ENCODE data around the gene GP1BA. TPM values are rescaled to one million over a fixed set of nuclear protein-coding genes. Genes with fewer than 3 reads are reported as not detected.

GP1BA gene
- total and polyA plus RNA-seq, 10 of the 15 experiments (the other 5 are each of a cell fraction or from before 2014, with no cell fraction given): 0.04 to 0.67 (median 0.28) TPM; not detected in 1

DNA sequence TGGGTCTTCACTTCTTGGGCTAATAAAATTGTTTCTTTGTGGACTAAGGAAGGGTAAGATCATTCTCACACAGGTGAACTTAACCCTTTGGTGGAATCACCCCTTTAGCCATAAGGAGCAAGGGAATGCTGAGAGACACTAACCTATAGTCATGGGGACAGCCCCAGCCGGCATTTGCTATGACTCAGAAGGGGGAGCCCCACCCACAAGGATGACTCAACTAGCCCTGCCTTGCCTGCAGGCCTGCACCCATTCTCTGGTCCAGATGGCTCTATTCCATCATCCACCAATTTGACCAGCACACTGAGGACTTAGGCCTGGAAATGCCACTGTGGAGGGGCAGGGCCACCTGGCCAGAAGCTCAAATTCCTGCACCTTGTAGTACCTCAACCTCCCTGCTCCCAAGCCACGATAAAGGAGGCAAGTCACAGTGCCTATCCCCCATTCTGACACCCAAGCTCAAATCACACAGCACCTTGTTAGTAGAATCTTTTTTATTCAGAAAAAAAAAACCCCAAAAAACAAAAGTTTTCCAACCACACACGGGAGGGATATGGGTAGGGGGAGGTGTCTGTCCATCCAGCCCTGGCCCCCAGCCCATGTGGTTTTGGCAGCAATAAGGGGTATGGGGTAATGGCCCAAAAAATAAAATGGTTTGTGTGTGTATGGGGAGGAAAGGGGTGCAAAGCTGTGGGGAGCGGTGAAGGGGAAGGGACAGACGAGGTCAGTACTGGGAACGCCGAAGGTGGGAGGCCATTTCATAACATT, 13.3 kb downstream of the GP1BA start (continued):
- peak; percentile 67; the same call in 1 of the 2 replicates for TF ChIP-seq TAF1 (IDR thresholded peaks at IDR 0.05; ENCODE audit: borderline replicate concordance, low read depth, low read length)
- no peak for TF ChIP-seq CHD4 (IDR thresholded peaks at IDR 0.05)
- TF ChIP-seq, protein P1, sequence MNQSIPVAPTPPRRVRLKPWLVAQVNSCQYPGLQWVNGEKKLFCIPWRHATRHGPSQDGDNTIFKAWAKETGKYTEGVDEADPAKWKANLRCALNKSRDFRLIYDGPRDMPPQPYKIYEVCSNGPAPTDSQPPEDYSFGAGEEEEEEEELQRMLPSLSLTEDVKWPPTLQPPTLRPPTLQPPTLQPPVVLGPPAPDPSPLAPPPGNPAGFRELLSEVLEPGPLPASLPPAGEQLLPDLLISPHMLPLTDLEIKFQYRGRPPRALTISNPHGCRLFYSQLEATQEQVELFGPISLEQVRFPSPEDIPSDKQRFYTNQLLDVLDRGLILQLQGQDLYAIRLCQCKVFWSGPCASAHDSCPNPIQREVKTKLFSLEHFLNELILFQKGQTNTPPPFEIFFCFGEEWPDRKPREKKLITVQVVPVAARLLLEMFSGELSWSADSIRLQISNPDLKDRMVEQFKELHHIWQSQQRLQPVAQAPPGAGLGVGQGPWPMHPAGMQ (IDR thresholded peaks at IDR 0.05; ENCODE audit: borderline replicate concordance): no peak
- TF ChIP-seq ETV6 (conservative IDR thresholded peaks at IDR 0.05 in 1 of 2, IDR thresholded peaks at IDR 0.05 in 1 of 2; ENCODE audit: borderline replicate concordance in 1 of 2, low read depth in 1 of 2): peak in 1 of 2 experiments; percentile 53; a peak in 2 of 4 replicates
- TF ChIP-seq, protein P2, sequence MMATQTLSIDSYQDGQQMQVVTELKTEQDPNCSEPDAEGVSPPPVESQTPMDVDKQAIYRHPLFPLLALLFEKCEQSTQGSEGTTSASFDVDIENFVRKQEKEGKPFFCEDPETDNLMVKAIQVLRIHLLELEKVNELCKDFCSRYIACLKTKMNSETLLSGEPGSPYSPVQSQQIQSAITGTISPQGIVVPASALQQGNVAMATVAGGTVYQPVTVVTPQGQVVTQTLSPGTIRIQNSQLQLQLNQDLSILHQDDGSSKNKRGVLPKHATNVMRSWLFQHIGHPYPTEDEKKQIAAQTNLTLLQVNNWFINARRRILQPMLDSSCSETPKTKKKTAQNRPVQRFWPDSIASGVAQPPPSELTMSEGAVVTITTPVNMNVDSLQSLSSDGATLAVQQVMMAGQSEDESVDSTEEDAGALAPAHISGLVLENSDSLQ (IDR thresholded peaks at IDR 0.05): no peak
- TF ChIP-seq ZNF622 (IDR thresholded peaks at IDR 0.05): no peak
- peak; percentile 54; the same call in 1 of the 2 replicates for TF ChIP-seq LARP7 (IDR thresholded peaks at IDR 0.05)
- TF ChIP-seq SP1 (IDR thresholded peaks at IDR 0.05; ENCODE audit: low read depth, low read length): no peak
- no peak for TF ChIP-seq NR2C2 (IDR thresholded peaks at IDR 0.05; ENCODE audit: borderline replicate concordance, control insufficient read depth, insufficient read length, low read depth)
- TF ChIP-seq, protein P3, sequence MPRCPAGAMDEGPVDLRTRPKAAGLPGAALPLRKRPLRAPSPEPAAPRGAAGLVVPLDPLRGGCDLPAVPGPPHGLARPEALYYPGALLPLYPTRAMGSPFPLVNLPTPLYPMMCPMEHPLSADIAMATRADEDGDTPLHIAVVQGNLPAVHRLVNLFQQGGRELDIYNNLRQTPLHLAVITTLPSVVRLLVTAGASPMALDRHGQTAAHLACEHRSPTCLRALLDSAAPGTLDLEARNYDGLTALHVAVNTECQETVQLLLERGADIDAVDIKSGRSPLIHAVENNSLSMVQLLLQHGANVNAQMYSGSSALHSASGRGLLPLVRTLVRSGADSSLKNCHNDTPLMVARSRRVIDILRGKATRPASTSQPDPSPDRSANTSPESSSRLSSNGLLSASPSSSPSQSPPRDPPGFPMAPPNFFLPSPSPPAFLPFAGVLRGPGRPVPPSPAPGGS (IDR thresholded peaks at IDR 0.05; ENCODE audit: borderline replicate concordance, insufficient read depth, low read depth, low read length, poor library complexity, severe bottlenecking): peak; percentile 99
- no peak for TF ChIP-seq KDM1A (IDR thresholded peaks at IDR 0.05; ENCODE audit: borderline replicate concordance)
- no peak for TF ChIP-seq WRNIP1 (IDR thresholded peaks at IDR 0.05; ENCODE audit: borderline replicate concordance, low read depth, low read length)
- no peak for TF ChIP-seq CBX5 (IDR thresholded peaks at IDR 0.05; ENCODE audit: low read depth)
- TF ChIP-seq, protein P4, sequence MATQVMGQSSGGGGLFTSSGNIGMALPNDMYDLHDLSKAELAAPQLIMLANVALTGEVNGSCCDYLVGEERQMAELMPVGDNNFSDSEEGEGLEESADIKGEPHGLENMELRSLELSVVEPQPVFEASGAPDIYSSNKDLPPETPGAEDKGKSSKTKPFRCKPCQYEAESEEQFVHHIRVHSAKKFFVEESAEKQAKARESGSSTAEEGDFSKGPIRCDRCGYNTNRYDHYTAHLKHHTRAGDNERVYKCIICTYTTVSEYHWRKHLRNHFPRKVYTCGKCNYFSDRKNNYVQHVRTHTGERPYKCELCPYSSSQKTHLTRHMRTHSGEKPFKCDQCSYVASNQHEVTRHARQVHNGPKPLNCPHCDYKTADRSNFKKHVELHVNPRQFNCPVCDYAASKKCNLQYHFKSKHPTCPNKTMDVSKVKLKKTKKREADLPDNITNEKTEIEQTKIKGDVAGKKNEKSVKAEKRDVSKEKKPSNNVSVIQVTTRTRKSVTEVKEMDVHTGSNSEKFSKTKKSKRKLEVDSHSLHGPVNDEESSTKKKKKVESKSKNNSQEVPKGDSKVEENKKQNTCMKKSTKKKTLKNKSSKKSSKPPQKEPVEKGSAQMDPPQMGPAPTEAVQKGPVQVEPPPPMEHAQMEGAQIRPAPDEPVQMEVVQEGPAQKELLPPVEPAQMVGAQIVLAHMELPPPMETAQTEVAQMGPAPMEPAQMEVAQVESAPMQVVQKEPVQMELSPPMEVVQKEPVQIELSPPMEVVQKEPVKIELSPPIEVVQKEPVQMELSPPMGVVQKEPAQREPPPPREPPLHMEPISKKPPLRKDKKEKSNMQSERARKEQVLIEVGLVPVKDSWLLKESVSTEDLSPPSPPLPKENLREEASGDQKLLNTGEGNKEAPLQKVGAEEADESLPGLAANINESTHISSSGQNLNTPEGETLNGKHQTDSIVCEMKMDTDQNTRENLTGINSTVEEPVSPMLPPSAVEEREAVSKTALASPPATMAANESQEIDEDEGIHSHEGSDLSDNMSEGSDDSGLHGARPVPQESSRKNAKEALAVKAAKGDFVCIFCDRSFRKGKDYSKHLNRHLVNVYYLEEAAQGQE (IDR thresholded peaks at IDR 0.05; ENCODE audit: low read depth, low read length): 0 out of 2 replicates have a peak, but pooled peaks have one; percentile 30
- TF ChIP-seq, protein P5, sequence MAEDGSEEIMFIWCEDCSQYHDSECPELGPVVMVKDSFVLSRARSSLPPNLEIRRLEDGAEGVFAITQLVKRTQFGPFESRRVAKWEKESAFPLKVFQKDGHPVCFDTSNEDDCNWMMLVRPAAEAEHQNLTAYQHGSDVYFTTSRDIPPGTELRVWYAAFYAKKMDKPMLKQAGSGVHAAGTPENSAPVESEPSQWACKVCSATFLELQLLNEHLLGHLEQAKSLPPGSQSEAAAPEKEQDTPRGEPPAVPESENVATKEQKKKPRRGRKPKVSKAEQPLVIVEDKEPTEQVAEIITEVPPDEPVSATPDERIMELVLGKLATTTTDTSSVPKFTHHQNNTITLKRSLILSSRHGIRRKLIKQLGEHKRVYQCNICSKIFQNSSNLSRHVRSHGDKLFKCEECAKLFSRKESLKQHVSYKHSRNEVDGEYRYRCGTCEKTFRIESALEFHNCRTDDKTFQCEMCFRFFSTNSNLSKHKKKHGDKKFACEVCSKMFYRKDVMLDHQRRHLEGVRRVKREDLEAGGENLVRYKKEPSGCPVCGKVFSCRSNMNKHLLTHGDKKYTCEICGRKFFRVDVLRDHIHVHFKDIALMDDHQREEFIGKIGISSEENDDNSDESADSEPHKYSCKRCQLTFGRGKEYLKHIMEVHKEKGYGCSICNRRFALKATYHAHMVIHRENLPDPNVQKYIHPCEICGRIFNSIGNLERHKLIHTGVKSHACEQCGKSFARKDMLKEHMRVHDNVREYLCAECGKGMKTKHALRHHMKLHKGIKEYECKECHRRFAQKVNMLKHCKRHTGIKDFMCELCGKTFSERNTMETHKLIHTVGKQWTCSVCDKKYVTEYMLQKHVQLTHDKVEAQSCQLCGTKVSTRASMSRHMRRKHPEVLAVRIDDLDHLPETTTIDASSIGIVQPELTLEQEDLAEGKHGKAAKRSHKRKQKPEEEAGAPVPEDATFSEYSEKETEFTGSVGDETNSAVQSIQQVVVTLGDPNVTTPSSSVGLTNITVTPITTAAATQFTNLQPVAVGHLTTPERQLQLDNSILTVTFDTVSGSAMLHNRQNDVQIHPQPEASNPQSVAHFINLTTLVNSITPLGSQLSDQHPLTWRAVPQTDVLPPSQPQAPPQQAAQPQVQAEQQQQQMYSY (CRISPR knock-in tag; IDR thresholded peaks at IDR 0.05): no peak
- TF ChIP-seq, protein P6, sequence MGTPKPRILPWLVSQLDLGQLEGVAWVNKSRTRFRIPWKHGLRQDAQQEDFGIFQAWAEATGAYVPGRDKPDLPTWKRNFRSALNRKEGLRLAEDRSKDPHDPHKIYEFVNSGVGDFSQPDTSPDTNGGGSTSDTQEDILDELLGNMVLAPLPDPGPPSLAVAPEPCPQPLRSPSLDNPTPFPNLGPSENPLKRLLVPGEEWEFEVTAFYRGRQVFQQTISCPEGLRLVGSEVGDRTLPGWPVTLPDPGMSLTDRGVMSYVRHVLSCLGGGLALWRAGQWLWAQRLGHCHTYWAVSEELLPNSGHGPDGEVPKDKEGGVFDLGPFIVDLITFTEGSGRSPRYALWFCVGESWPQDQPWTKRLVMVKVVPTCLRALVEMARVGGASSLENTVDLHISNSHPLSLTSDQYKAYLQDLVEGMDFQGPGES (IDR thresholded peaks at IDR 0.05): no peak
